Esophagus (tissue), 2 donors: Measurements from ENCODE around the gene HBG1. TPM values are rescaled to one million over a fixed set of nuclear protein-coding genes. Genes with fewer than 3 reads are reported as not detected.
"Not testable (repeated sequence)": the region's sequence is repeated elsewhere in the genome, so short reads cannot be mapped to it uniquely, and the experiment has no call there.

Experiments used
- H3K27ac ChIP-seq, 2 donors: one replicate each; pipeline ENCODE4 v1.5.1; 2013; ENCODE audit warnings: low read depth in 2 of 2, mild to moderate bottlenecking in 2 of 2, inconsistent platforms in 1 of 2, low read length in 1 of 2, moderate library complexity in 1 of 2
- H3K27me3 ChIP-seq, 2 donors: one replicate each; pipeline ENCODE4 v1.6.1; 2013; ENCODE audit warnings: low read length in 2 of 2, control low read depth in 1 of 2, mild to moderate bottlenecking in 1 of 2; ENCODE audit not compliant: insufficient read depth in 2 of 2, control insufficient read depth in 1 of 2
- H3K36me3 ChIP-seq, 2 donors: one replicate each; pipeline ENCODE4 v1.6.1; 2013; ENCODE audit warnings: low read length in 1 of 2; ENCODE audit not compliant: control insufficient read depth in 2 of 2, insufficient read depth in 2 of 2
- H3K4me1 ChIP-seq, 2 donors: one replicate each; pipeline ENCODE4 v1.6.1; 2013; ENCODE audit warnings: low read length in 1 of 2; ENCODE audit not compliant: control insufficient read depth in 2 of 2, insufficient read depth in 2 of 2
- H3K4me3 ChIP-seq, 2 donors: one replicate each; pipeline ENCODE4 v1.5.1; 2013; ENCODE audit warnings: low read length in 2 of 2, mild to moderate bottlenecking in 2 of 2, low read depth in 1 of 2, moderate library complexity in 1 of 2
- H3K9me3 ChIP-seq, 2 donors: one replicate each; pipeline ENCODE4 v1.6.1; 2013; ENCODE audit warnings: mild to moderate bottlenecking in 2 of 2, low read depth in 1 of 2, low read length in 1 of 2, moderate library complexity in 1 of 2; ENCODE audit not compliant: control insufficient read depth in 2 of 2, insufficient read depth in 1 of 2
- WGBS, 2 donors: extraction: QIAGEN DNeasy Blood & Tissue Kit; methylation state at CpG; one replicate each; pipeline ENCODE4 v1.1.7; 2013; 5-methylcytosine and 5-hydroxymethylcytosine counted together
- polyA plus RNA-seq, 2 donors: library from polyadenylated mRNA; stranded (reverse); fragments of 200-250 nt; gene quantifications; one replicate each; pipeline ENCODE4 v1.2.3, GENCODE V29; 2013
- donor health status: healthy with polysubstance abuse.
- donor health status: Bipolar disorder and iron deficiency.

Gene HBG1
- polyA plus RNA-seq, 2 donors = not detected

- Histone ChIP-seq H3K4me1 (no peaks in the 10 kb centered on the region), H3K4me3 (no peak overlapping the region)
- WGBS, 2 donors = 25 to 58% methylated on average over 2 of the region's 2 CpGs
Observed at GRCh38 chr11:5251746-5252145, 2.1 kb upstream of the HBG1 start.

GRCh38 chr11:5250543-5251204 is 1.0 kb upstream of the HBG1 start:
- H3K9me3 ChIP-seq = no peaks in the 10 kb centered on the region
- no peaks in the 10 kb centered on the region for H3K36me3 ChIP-seq
- H3K4me1 ChIP-seq = no peaks in the 10 kb centered on the region
- H3K27ac ChIP-seq = no peak overlapping the region
- H3K27me3 ChIP-seq = no peaks in the 10 kb centered on the region
- H3K4me3 ChIP-seq = no peak overlapping the region
- 84 to 87% methylated on average over 4 of the region's 4 CpGs for WGBS, 2 donors

More at GRCh38 chr11:5251746-5252145, 2.1 kb upstream of the HBG1 start:
- H3K27ac ChIP-seq = no peak overlapping the region
- H3K36me3 ChIP-seq = no peaks in the 10 kb centered on the region
- no peaks in the 10 kb centered on the region for H3K9me3 ChIP-seq
- no peaks in the 10 kb centered on the region for H3K27me3 ChIP-seq

- WGBS, 2 donors = 26 to 76% methylated on average over 7 of the region's 7 CpGs
- not testable (repeated sequence) for H3K9me3 ChIP-seq, H3K36me3 ChIP-seq, H3K27ac ChIP-seq, H3K27me3 ChIP-seq, H3K4me1 ChIP-seq, H3K4me3 ChIP-seq
Observed at GRCh38 chr11:5248498-5248897, 1.2 kb downstream of the HBG1 start.

GRCh38 chr11:5247472-5248192 is 2.0 kb downstream of the HBG1 start:
- H3K36me3 ChIP-seq = no peaks in the 10 kb centered on the region
- H3K4me3 ChIP-seq = no peak overlapping the region
- WGBS, 2 donors = 85 to 88% methylated on average over 3 of the region's 3 CpGs
- H3K27ac ChIP-seq = no peak overlapping the region
- no peaks in the 10 kb centered on the region for H3K9me3 ChIP-seq
- no peaks in the 10 kb centered on the region for H3K4me1 ChIP-seq
- no peaks in the 10 kb centered on the region for H3K27me3 ChIP-seq

- WGBS, 2 donors = 69 to 71% methylated on average over 6 of the region's 6 CpGs
- Histone ChIP-seq H3K4me1 (no peaks in the 10 kb centered on the region), H3K27me3 (no peaks in the 10 kb centered on the region), H3K36me3 (no peaks in the 10 kb centered on the region), H3K27ac (no peak overlapping the region), H3K4me3 (no peak overlapping the region), H3K9me3 (no peaks in the 10 kb centered on the region)
Observed at GRCh38 chr11:5246772-5247471, 2.7 kb downstream of the HBG1 start.

- H3K27me3 ChIP-seq = no peaks in the 10 kb centered on the region
- H3K4me1 ChIP-seq = no peaks in the 10 kb centered on the region
- no peaks in the 10 kb centered on the region for H3K36me3 ChIP-seq
- no peaks in the 10 kb centered on the region for H3K9me3 ChIP-seq
- 83 to 84% methylated on average over 2 of the region's 2 CpGs for WGBS, 2 donors
- H3K27ac ChIP-seq = no peak overlapping the region
- H3K4me3 ChIP-seq = no peak overlapping the region
Observed at GRCh38 chr11:5245155-5245554, 4.5 kb downstream of the HBG1 start.

- H3K9me3 ChIP-seq = no peaks in the 10 kb centered on the region
- H3K27me3 ChIP-seq = no peaks in the 10 kb centered on the region
- H3K27ac ChIP-seq = no peak overlapping the region
- H3K4me1 ChIP-seq = no peaks in the 10 kb centered on the region
- no peaks in the 10 kb centered on the region for H3K36me3 ChIP-seq
- no peak overlapping the region for H3K4me3 ChIP-seq
- 81 to 85% methylated on average over 4 of the region's 4 CpGs for WGBS, 2 donors
Observed at GRCh38 chr11:5243816-5244180, 5.9 kb downstream of the HBG1 start.

- 72 to 73% methylated on average over 7 of the region's 7 CpGs for WGBS, 2 donors
- Histone ChIP-seq H3K9me3 (no peaks in the 10 kb centered on the region), H3K36me3 (no peaks in the 10 kb centered on the region), H3K27ac (no peak overlapping the region), H3K4me3 (no peak overlapping the region), H3K4me1 (no peaks in the 10 kb centered on the region), H3K27me3 (no peaks in the 10 kb centered on the region)
Observed at GRCh38 chr11:5242933-5243815, 6.5 kb downstream of the HBG1 start.

GRCh38 chr11:5242208-5242607 is 7.4 kb downstream of the HBG1 start:
- Histone ChIP-seq H3K9me3 (no peaks in the 10 kb centered on the region), H3K27me3 (no peaks in the 10 kb centered on the region), H3K4me1 (no peaks in the 10 kb centered on the region), H3K4me3 (no peak overlapping the region), H3K36me3 (no peaks in the 10 kb centered on the region), H3K27ac (no peak overlapping the region)
- 51 to 59% methylated on average over 2 of the region's 2 CpGs for WGBS, 2 donors
